Measurements from ENCODE around the gene ENTPD2.

Gene ENTPD2

GRCh38 chr9:137088121-137088520 lies 34.3 kb upstream of the ENTPD2 start:
- H3K4me2 ChIP-seq, result peak overlapping the region; percentile 98
- H3K9me3 ChIP-seq, result no peaks in the 10 kb centered on the region
- H3K36me3 ChIP-seq, result peaks cover 29% of the 10 kb centered on the region
- no peak for TF ChIP-seq Cebpa-rat (IDR thresholded peaks at IDR 0.05)
- no peaks in the 10 kb centered on the region for H3K27me3 ChIP-seq
- H3K9ac ChIP-seq, result peak overlapping the region; percentile 83; the same call in 1 of the 2 replicates
- H3K4me1 ChIP-seq, result peaks cover 72% of the 10 kb centered on the region
- peaks cover 15% of the 10 kb centered on the region for H4K20me1 ChIP-seq
- H3K4me3 ChIP-seq, result no peak overlapping the region; the same call in 1 of the 2 replicates
- H3K27ac ChIP-seq, result no peak overlapping the region

- H3K27ac ChIP-seq, result peak overlapping the region; percentile 86
- no peaks in the 10 kb centered on the region for H3K9me3 ChIP-seq
- H3K36me3 ChIP-seq, result peaks cover 23% of the 10 kb centered on the region
- peaks cover 79% of the 10 kb centered on the region for H3K4me1 ChIP-seq
- H3K4me3 ChIP-seq, result peak overlapping the region; percentile 85
- TF ChIP-seq Cebpa-rat (IDR thresholded peaks at IDR 0.05), result no peak
- H3K4me2 ChIP-seq, result peak overlapping the region; percentile 98
- H3K9ac ChIP-seq, result peak overlapping the region; percentile 83
- H3K27me3 ChIP-seq, result no peaks in the 10 kb centered on the region
- H4K20me1 ChIP-seq, result peaks cover 22% of the 10 kb centered on the region
Measured at GRCh38 chr9:137087409-137087925, 33.6 kb upstream of the ENTPD2 start.

DNA sequence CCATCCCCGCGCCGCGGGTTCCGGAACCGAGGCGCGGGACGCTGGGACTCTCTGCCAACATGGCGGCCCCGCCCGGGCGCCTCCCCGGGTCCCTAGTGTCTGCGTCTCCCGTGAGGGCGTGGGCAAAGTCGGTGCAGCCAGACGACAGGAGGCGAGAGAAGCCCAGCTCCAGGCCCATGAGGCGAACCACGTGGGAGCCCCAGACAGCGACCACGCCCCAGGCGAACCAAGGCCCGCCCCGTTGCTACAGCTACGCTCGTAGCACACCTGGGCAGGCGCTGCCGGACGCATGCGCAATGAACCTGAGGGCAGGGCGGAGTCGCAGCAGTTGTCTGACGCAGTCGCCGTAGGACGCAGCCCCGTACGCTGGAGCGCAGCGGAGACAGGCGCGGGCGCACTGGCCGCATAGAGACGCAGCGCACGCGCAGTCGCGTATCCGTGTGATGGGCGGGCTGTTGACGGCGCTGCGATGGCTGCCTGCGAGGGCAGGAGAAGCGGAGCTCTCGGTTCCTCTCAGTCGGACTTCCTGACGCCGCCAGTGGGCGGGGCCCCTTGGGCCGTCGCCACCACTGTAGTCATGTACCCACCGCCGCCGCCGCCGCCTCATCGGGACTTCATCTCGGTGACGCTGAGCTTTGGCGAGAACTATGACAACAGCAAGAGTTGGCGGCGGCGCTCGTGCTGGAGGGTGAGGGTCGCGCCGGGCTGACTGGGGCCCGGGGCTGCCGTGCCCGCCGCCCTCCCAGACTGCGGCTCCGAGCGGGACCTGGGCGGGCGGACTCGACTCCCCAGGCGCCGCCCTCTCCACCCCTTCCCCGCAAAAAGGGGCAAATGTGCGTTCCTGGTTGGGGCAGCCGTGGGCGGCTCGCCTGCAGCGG lies 32.9 kb upstream of the ENTPD2 start, which contains the start of gene MAN1B1:
TSS of gene MAN1B1 (plus strand) at position 455 of the 878 bp plus-strand sequence. CDS start at position 470, 15 bp downstream.
- Histone ChIP-seq H4K20me1 (peaks cover 29% of the 10 kb centered on the region), H3K36me3 (peaks cover 23% of the 10 kb centered on the region), H3K4me3 (peak within 1 kb of the TSS; percentile 85), H3K9ac (peak within 1 kb of the TSS; percentile 84), H3K4me2 (peak within 1 kb of the TSS; percentile 99), H3K27me3 (no peaks in the 10 kb centered on the region), H3K4me1 (peaks cover 86% of the 10 kb centered on the region), H3K9me3 (no peaks in the 10 kb centered on the region), H3K27ac (peak within 1 kb of the TSS; percentile 89)
- TF ChIP-seq Cebpa-rat (IDR thresholded peaks at IDR 0.05), result no peak

- Histone ChIP-seq H3K9ac (peak overlapping the region; percentile 84), H3K4me1 (peaks cover 89% of the 10 kb centered on the region), H3K9me3 (no peaks in the 10 kb centered on the region), H3K27me3 (no peaks in the 10 kb centered on the region), H3K4me3 (peak overlapping the region; percentile 85), H3K4me2 (peak overlapping the region; percentile 99), H4K20me1 (peaks cover 36% of the 10 kb centered on the region), H3K27ac (peak overlapping the region; percentile 89), H3K36me3 (peaks cover 26% of the 10 kb centered on the region)
- no peak for TF ChIP-seq Cebpa-rat (IDR thresholded peaks at IDR 0.05)
Measured at GRCh38 chr9:137085920-137086530, 32.2 kb upstream of the ENTPD2 start.

DNA sequence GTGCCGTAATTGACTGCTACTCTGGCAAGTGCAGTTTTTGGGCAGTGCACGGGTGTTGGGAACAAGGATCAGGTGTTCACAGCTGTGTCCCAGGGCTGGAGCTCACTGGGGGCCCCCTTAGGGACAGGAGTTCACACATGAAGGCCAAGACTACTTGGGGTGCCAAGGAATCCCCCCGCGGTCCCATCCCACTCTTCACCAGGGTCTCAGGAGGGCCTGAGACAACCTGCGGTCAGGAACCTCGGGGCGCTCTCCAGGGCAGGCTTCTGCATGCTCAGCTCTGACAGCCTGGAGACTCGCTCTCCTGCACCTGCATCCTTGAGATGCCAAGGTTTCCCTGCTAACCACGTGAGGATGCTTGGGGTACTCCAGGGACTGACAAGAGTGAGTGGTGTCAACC lies 30.7 kb upstream of the ENTPD2 start:
- H3K9me3 ChIP-seq, result no peaks in the 10 kb centered on the region
- H3K4me2 ChIP-seq, result peak overlapping the region; percentile 99
- peaks cover 27% of the 10 kb centered on the region for H3K36me3 ChIP-seq
- H3K4me1 ChIP-seq, result peaks cover 90% of the 10 kb centered on the region
- peak overlapping the region; percentile 17; the same call in 1 of the 2 replicates for H3K4me3 ChIP-seq
- TF ChIP-seq Cebpa-rat (IDR thresholded peaks at IDR 0.05), result no peak
- 0 out of 2 replicates have a peak overlapping the region, but pooled peaks have one; percentile 45 for H3K9ac ChIP-seq
- H4K20me1 ChIP-seq, result peaks cover 51% of the 10 kb centered on the region
- H3K27ac ChIP-seq, result no peak overlapping the region
- no peaks in the 10 kb centered on the region for H3K27me3 ChIP-seq

GRCh38 chr9:137083394-137084004 lies 29.6 kb upstream of the ENTPD2 start:
- Histone ChIP-seq H3K9ac (peak overlapping the region; percentile 45; the same call in 1 of the 2 replicates), H3K4me2 (peak overlapping the region; percentile 99)

GRCh38 chr9:137082925-137083290 lies 29.0 kb upstream of the ENTPD2 start:
- Histone ChIP-seq H4K20me1 (peaks cover 67% of the 10 kb centered on the region), H3K27me3 (no peaks in the 10 kb centered on the region), H3K4me2 (peak overlapping the region; percentile 99), H3K4me3 (peak overlapping the region; percentile 45), H3K9ac (0 out of 2 replicates have a peak overlapping the region, but pooled peaks have one; percentile 30), H3K36me3 (peaks cover 38% of the 10 kb centered on the region), H3K27ac (peak overlapping the region; percentile 63), H3K9me3 (no peaks in the 10 kb centered on the region), H3K4me1 (peaks cover 90% of the 10 kb centered on the region)
- TF ChIP-seq Cebpa-rat (IDR thresholded peaks at IDR 0.05), result no peak

More at GRCh38 chr9:137083394-137084004, 29.6 kb upstream of the ENTPD2 start:
- no peaks in the 10 kb centered on the region for H3K27me3 ChIP-seq
- H3K4me3 ChIP-seq, result peak overlapping the region; percentile 45
- no peaks in the 10 kb centered on the region for H3K9me3 ChIP-seq
- peaks cover 90% of the 10 kb centered on the region for H3K4me1 ChIP-seq
- H3K27ac ChIP-seq, result peak overlapping the region; percentile 63
- peaks cover 35% of the 10 kb centered on the region for H3K36me3 ChIP-seq
- no peak for TF ChIP-seq Cebpa-rat (IDR thresholded peaks at IDR 0.05)
- peaks cover 62% of the 10 kb centered on the region for H4K20me1 ChIP-seq

- Histone ChIP-seq H3K4me3 (peak overlapping the region; percentile 45; the same call in 1 of the 2 replicates), H3K36me3 (peaks cover 38% of the 10 kb centered on the region), H3K9ac (no peak overlapping the region), H3K4me2 (peak overlapping the region; percentile 99), H3K4me1 (peaks cover 84% of the 10 kb centered on the region), H3K27ac (no peak overlapping the region), H3K9me3 (no peaks in the 10 kb centered on the region), H3K27me3 (no peaks in the 10 kb centered on the region), H4K20me1 (peaks cover 67% of the 10 kb centered on the region)
- TF ChIP-seq Cebpa-rat (IDR thresholded peaks at IDR 0.05), result no peak
Measured at GRCh38 chr9:137082222-137082924, 28.5 kb upstream of the ENTPD2 start.
